ENCODE measurements around the gene ACTN1. TPM values are rescaled to one million over a fixed set of nuclear protein-coding genes. Genes with fewer than 3 reads are reported as not detected.

Gene ACTN1
- total and polyA plus RNA-seq, 2 of the 8 experiments (the other 6 are each of a cell fraction or from before 2014, with no cell fraction given): 236 to 262 TPM

DNA sequence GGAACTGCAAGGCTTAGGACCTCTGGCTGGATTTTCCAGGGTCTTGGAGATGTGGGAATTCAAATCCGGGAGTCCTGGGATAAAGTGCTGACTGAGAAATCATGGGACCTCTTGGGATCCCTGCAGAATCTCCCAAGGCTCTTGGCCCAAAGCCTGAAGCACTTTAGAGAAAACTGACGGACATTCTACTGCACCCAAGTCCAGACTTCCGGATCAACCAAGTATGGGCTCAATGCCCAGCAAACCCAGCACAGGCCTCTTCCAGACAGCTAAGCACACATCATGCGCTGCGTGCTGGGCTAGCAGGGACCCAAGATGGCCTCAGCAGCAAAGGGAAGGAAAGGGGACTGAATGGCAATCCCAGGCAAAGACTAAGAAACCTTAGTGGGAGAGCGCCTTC, 85.0 kb downstream of the ACTN1 start:
- Histone ChIP-seq H4K5ac (ENCODE audit: insufficient read length, low read depth, low read length) (no peak overlapping the region), H4K91ac (replicated peaks; ENCODE audit: insufficient read length, low read length) (no peak overlapping the region), H2BK120ac (replicated peaks; ENCODE audit: low read depth, low read length) (no peak overlapping the region), H3K4me3 (ENCODE audit: extremely low read depth in 1 of 4, insufficient read depth in 2 of 4, low read depth in 3 of 4, low read length in 4 of 4) (no peak overlapping the region), H3K9me3 (ENCODE audit: insufficient read depth in 2 of 2, low read depth in 1 of 2, low read length in 1 of 2) (no peaks in the 10 kb centered on the region), H3K4ac (replicated peaks; ENCODE audit: insufficient read length, low read depth, low read length) (no peak overlapping the region), H4K8ac (ENCODE audit: extremely low read depth, insufficient read depth, low read length) (no peak overlapping the region), H3K27ac (ENCODE audit: low read depth, low read length) (no peak overlapping the region), H2BK12ac (ENCODE audit: low read depth, low read length) (no peak overlapping the region), H3K27me3 (replicated peaks in 1 of 4; ENCODE audit: control insufficient read depth in 3 of 4, extremely low read depth in 1 of 4, insufficient read depth in 3 of 4, low read length in 3 of 4) (no peaks in the 10 kb centered on the region), H3K23me2 (ENCODE audit: low read depth, low read length) (peaks cover 5% of the 10 kb centered on the region; the same call in 1 of the 2 replicates), H2BK20ac (ENCODE audit: low read length) (no peak overlapping the region), H4K20me1 (replicated peaks in 1 of 2; ENCODE audit: control insufficient read depth in 1 of 2, insufficient read depth in 2 of 2, low read length in 2 of 2) (peaks cover 0 to 8% of the 10 kb centered on the region in 2 experiments), H3K14ac (ENCODE audit: insufficient read length) (no peak overlapping the region), H3K79me1 (ENCODE audit: low read depth, low read length) (no peaks in the 10 kb centered on the region; the same call in 1 of the 2 replicates), H3K4me1 (replicated peaks in 1 of 4; ENCODE audit: control insufficient read depth in 3 of 4, insufficient read depth in 4 of 4, low read length in 3 of 4) (no peaks in the 10 kb centered on the region), H2BK5ac (ENCODE audit: low read depth, low read length) (no peak overlapping the region), H3K4me2 (ENCODE audit: insufficient read depth in 1 of 2, low read depth in 2 of 2, low read length in 2 of 2) (no peak overlapping the region), H3K36me3 (ENCODE audit: control insufficient read depth in 2 of 4, insufficient read depth in 4 of 4, low read length in 3 of 4) (peaks cover 25 to 76% (median 57%) of the 10 kb centered on the region in 4 experiments), H3K18ac (ENCODE audit: extremely low read depth, low read length) (no peak overlapping the region), H3K56ac (replicated peaks; ENCODE audit: insufficient read length, low read depth, low read length) (no peak overlapping the region), H3K23ac (ENCODE audit: insufficient read length) (no peak overlapping the region), H3K79me2 (ENCODE audit: control insufficient read depth in 1 of 2, insufficient read depth in 2 of 2, low read length in 2 of 2) (no peaks in the 10 kb centered on the region), H2AFZ (ENCODE audit: low read length) (no peak overlapping the region), H2BK15ac (ENCODE audit: low read length) (no peak overlapping the region), H2AK5ac (ENCODE audit: low read depth, low read length) (no peak overlapping the region), H3K9ac (replicated peaks in 1 of 4; ENCODE audit: extremely low read depth in 1 of 4, low read depth in 3 of 4, low read length in 3 of 4) (no peak overlapping the region)
- WGBS, 2 experiments (ENCODE audit: extremely low coverage in 1 of 2, insufficient coverage in 1 of 2, insufficient read length in 1 of 2, insufficient replicate concordance in 2 of 2, low coverage in 1 of 2, low lambda C conversion rate in 2 of 2, missing lambda C conversion rate in 1 of 2): 89% methylated on average over 5 of the region's 6 CpGs; no CpG with 5 or more reads in 1 of the 2 experiments
- FAIRE-seq: no peak
- ChIA-PET CTCF (ENCODE audit: partially characterized antibody) (interaction anchor here (1.2 to 1.7 kb wide), 2 partner anchors 29 to 213 kb away, joined by 3 to 7 read pairs; no protein-coding TSS in a partner anchor), POLR2A (ENCODE audit: partially characterized antibody) (interaction anchor here (1.5 kb wide), 1 partner anchor 9 kb away, joined by 6 read pairs; no protein-coding TSS in a partner anchor)
- no peak for DNase-seq (ENCODE audit: low read depth in 1 of 2, low spot score in 2 of 2)
- no peak for TF ChIP-seq CTBP2 (IDR thresholded peaks at IDR 0.05; ENCODE audit: borderline replicate concordance, insufficient read depth, insufficient read length, low read length)
- TF ChIP-seq, protein P1, sequence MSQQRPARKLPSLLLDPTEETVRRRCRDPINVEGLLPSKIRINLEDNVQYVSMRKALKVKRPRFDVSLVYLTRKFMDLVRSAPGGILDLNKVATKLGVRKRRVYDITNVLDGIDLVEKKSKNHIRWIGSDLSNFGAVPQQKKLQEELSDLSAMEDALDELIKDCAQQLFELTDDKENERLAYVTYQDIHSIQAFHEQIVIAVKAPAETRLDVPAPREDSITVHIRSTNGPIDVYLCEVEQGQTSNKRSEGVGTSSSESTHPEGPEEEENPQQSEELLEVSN (IDR thresholded peaks at IDR 0.05): no peak
- TF ChIP-seq POLR2A (IDR thresholded peaks at IDR 0.05; ENCODE audit: control extremely low read depth in 1 of 2, low read depth in 2 of 2, low read length in 2 of 2): no peak
- no peak for TF ChIP-seq CEBPB (IDR thresholded peaks at IDR 0.05; ENCODE audit: low read depth, low read length)
- no peak for TF ChIP-seq SIRT6 (IDR thresholded peaks at IDR 0.05; ENCODE audit: low read length)
- no peak for TF ChIP-seq TCF12 (IDR thresholded peaks at IDR 0.05; ENCODE audit: low read depth, low read length)
- no peak for TF ChIP-seq RAD21 (IDR thresholded peaks at IDR 0.05 in 1 of 2, conservative IDR thresholded peaks at IDR 0.05 in 1 of 2; ENCODE audit: low read depth in 2 of 2, low read length in 2 of 2)
- TF ChIP-seq RNF2 (IDR thresholded peaks at IDR 0.05; ENCODE audit: borderline replicate concordance, low read depth, low read length, missing control alignments, poor library complexity, severe bottlenecking): no peak
- no peak for TF ChIP-seq TBP (IDR thresholded peaks at IDR 0.05; ENCODE audit: low read depth, low read length)
- no peak for TF ChIP-seq SP2 (IDR thresholded peaks at IDR 0.05; ENCODE audit: low read length)
- no peak for TF ChIP-seq NRF1 (IDR thresholded peaks at IDR 0.05; ENCODE audit: low read depth, low read length)
- TF ChIP-seq CBX8 (IDR thresholded peaks at IDR 0.05; ENCODE audit: borderline replicate concordance, low read depth, low read length): no peak
- no peak for TF ChIP-seq MAFK (IDR thresholded peaks at IDR 0.05; ENCODE audit: low read depth, low read length)
- TF ChIP-seq CHD1 (IDR thresholded peaks at IDR 0.05; ENCODE audit: low read depth, low read length): no peak

Measured in H1 (cell line).